Measurements from ENCODE around the gene SEPTIN10.

The SEPTIN10 gene

DNA sequence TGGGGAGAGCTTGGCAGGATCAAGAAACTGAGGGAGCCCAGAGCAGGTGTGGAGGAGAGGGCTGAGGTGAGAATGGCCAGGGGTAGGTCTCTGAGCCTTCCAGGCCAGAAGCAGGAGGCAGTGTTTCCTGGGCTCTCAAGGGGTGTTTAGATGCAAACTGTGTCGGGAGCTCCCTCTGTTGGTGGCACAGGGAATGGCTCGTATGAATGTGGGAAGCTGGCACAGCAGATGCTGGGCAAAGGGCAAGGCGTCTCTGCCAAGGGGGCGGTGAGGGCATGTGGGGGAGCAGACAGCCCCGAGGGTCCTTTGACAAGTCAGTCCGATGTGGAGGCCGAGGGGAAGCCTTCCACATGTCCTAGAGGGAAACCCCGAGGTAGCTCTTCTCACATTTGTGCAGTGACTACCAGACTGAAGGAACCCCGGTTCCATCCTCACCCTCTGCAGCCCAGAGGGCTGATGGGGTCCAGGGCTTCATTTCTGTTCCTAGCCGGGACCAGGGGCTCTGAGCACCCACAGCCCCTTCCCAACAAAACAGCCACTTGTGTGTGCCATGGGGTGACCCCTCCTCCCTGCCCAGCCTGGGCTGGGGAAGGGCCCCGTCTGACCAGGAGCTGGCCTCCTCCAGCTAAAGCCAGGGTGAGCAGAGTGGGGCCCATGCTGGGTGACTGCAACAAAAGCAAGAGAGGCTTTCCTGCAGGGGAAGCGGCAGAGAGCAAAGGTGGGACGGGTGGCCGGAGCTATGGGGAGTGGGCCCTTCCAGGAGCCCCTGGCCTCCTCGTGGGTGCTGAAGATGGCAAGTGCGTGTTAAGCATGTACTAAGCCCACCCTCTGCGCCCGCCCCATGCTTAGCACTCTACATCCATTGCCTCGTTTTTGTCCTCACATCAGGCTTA, 103.4 kb downstream of the SEPTIN10 start:
- H4K20me1 ChIP-seq (ENCODE audit: insufficient read depth, low read length, poor library complexity, severe bottlenecking), result no peaks in the 10 kb centered on the region
- H3K79me2 ChIP-seq (ENCODE audit: insufficient read depth, low read length), result no peaks in the 10 kb centered on the region
- no peak overlapping the region for H3K4me2 ChIP-seq (ENCODE audit: low read depth, low read length, poor library complexity, severe bottlenecking)
- TF ChIP-seq CTCF (conservative IDR thresholded peaks at IDR 0.05; ENCODE audit: low read length) (peak; percentile 94), EZH2phosphoT487 (IDR thresholded peaks at IDR 0.05; ENCODE audit: borderline replicate concordance) (no peak)
- no peak overlapping the region for H3K4me3 ChIP-seq (ENCODE audit: low read length, poor library complexity, severe bottlenecking)
- H3K9me2 ChIP-seq (replicated peaks; ENCODE audit: low read depth, low read length), result no peaks in the 10 kb centered on the region
- no peaks in the 10 kb centered on the region for H3K27me3 ChIP-seq (ENCODE audit: insufficient read depth, low read length, poor library complexity, severe bottlenecking)
- no peaks in the 10 kb centered on the region for H3K36me3 ChIP-seq (ENCODE audit: insufficient read depth, low read length)
- peaks cover 47% of the 10 kb centered on the region for H3K4me1 ChIP-seq (ENCODE audit: insufficient read depth, low read length, poor library complexity, severe bottlenecking)
- H3F3A ChIP-seq (ENCODE audit: low read depth), result no peaks in the 10 kb centered on the region
- H2AFZ ChIP-seq (ENCODE audit: low read length), result no peak overlapping the region
- H3K9ac ChIP-seq (ENCODE audit: low read depth, low read length, poor library complexity, severe bottlenecking), result no peak overlapping the region
- H3K9me3 ChIP-seq (ENCODE audit: insufficient read depth, low read depth, low read length), result no peaks in the 10 kb centered on the region

- Histone ChIP-seq H3K27me3 (ENCODE audit: insufficient read depth, low read length, poor library complexity, severe bottlenecking) (no peaks in the 10 kb centered on the region), H3K9ac (ENCODE audit: low read depth, low read length, poor library complexity, severe bottlenecking) (no peak overlapping the region), H2AFZ (ENCODE audit: low read length) (no peak overlapping the region), H3K36me3 (ENCODE audit: insufficient read depth, low read length) (no peaks in the 10 kb centered on the region), H3K9me2 (replicated peaks; ENCODE audit: low read depth, low read length) (no peaks in the 10 kb centered on the region), H3K9me3 (ENCODE audit: insufficient read depth, low read depth, low read length) (no peaks in the 10 kb centered on the region), H3K79me2 (ENCODE audit: insufficient read depth, low read length) (no peaks in the 10 kb centered on the region), H3K4me2 (ENCODE audit: low read depth, low read length, poor library complexity, severe bottlenecking) (no peak overlapping the region), H3F3A (ENCODE audit: low read depth) (no peaks in the 10 kb centered on the region), H3K4me1 (ENCODE audit: insufficient read depth, low read length, poor library complexity, severe bottlenecking) (peaks cover 37% of the 10 kb centered on the region), H3K4me3 (ENCODE audit: low read length, poor library complexity, severe bottlenecking) (no peak overlapping the region), H4K20me1 (ENCODE audit: insufficient read depth, low read length, poor library complexity, severe bottlenecking) (no peaks in the 10 kb centered on the region)
- no peak for TF ChIP-seq EZH2phosphoT487 (IDR thresholded peaks at IDR 0.05; ENCODE audit: borderline replicate concordance)
- TF ChIP-seq CTCF (conservative IDR thresholded peaks at IDR 0.05; ENCODE audit: low read length), result no peak
Observed at GRCh38 chr2:109508556-109508955, 105.2 kb downstream of the SEPTIN10 start.

DNA sequence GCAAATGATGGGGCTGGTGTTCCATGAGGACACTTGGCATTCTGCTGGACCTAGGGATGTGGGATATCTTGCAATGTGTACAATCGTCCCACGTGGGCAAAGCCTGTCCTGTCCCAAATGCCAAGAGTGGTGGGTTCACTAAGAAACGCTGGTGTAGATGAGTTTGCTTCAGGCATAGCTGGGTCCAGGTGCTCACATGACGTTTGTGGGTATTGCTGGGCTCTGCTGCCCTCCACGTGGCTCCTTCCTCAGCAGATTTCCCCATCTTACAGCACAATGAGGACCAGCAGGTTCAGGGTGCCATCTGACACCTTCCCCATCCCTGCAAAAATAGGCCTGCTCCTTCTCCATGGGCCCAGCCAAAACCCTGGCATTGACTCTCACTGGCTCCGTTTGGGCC, 105.9 kb downstream of the SEPTIN10 start:
- Histone ChIP-seq H3K4me2 (ENCODE audit: low read depth, low read length, poor library complexity, severe bottlenecking) (peak overlapping the region; percentile 47), H3K9ac (ENCODE audit: low read depth, low read length, poor library complexity, severe bottlenecking) (peak overlapping the region; percentile 42), H3K9me3 (ENCODE audit: insufficient read depth, low read depth, low read length) (no peaks in the 10 kb centered on the region), H3K4me3 (ENCODE audit: low read length, poor library complexity, severe bottlenecking) (no peak overlapping the region), H3K4me1 (ENCODE audit: insufficient read depth, low read length, poor library complexity, severe bottlenecking) (peaks cover 34% of the 10 kb centered on the region), H3K27me3 (ENCODE audit: insufficient read depth, low read length, poor library complexity, severe bottlenecking) (no peaks in the 10 kb centered on the region), H3K9me2 (replicated peaks; ENCODE audit: low read depth, low read length) (no peaks in the 10 kb centered on the region), H3K79me2 (ENCODE audit: insufficient read depth, low read length) (no peaks in the 10 kb centered on the region), H4K20me1 (ENCODE audit: insufficient read depth, low read length, poor library complexity, severe bottlenecking) (no peaks in the 10 kb centered on the region), H3F3A (ENCODE audit: low read depth) (no peaks in the 10 kb centered on the region), H2AFZ (ENCODE audit: low read length) (no peak overlapping the region), H3K36me3 (ENCODE audit: insufficient read depth, low read length) (no peaks in the 10 kb centered on the region)
- TF ChIP-seq EZH2phosphoT487 (IDR thresholded peaks at IDR 0.05; ENCODE audit: borderline replicate concordance), result no peak
- no peak for TF ChIP-seq CTCF (conservative IDR thresholded peaks at IDR 0.05; ENCODE audit: low read length)

Measured in Loucy (cell line).